Upper lobe of left lung (tissue), 6 donors: ENCODE data around the gene PRSS8. TPM values are rescaled to one million over a fixed set of nuclear protein-coding genes. Genes with fewer than 3 reads are reported as not detected.

Experiments used
- ATAC-seq, 2 donors: fragments of 200-7000 bp; cut with Tn5 transposase; one replicate each; pipeline ENCODE4 v1.9.1; 2022; ENCODE audit warnings: mild to moderate bottlenecking in 2 of 2, moderate library complexity in 2 of 2; ENCODE audit not compliant: low FRiP score in 2 of 2
- DNase-seq, 2 donors: peaks; one replicate each; pipeline ENCODE4 v3.0.0-alpha.2; 2019 to 2020
- H3K27ac ChIP-seq, 4 donors: fragments of 200-600 bp; sonication (generic); one replicate each; pipeline ENCODE4 v1.5.1; 2016 to 2019
- H3K27me3 ChIP-seq, 4 donors: fragments of 200-600 bp; sonication (generic); one replicate each; pipeline ENCODE4 v1.5.1; 2017 to 2019
- H3K36me3 ChIP-seq, 4 donors: fragments of 200-600 bp; sonication (generic); one replicate each; pipeline ENCODE4 v1.5.1; 2016 to 2019
- H3K4me1 ChIP-seq, 4 donors: fragments of 200-600 bp; sonication (generic); one replicate each; pipeline ENCODE4 v1.5.1; 2018 to 2019
- H3K4me3 ChIP-seq, 4 donors: fragments of 200-600 bp; sonication (generic); one replicate each; pipeline ENCODE4 v1.5.1; 2017 to 2019; ENCODE audit warnings: mild to moderate bottlenecking in 2 of 4, moderate library complexity in 1 of 4
- H3K9me3 ChIP-seq, 4 donors: fragments of 200-600 bp; sonication (generic); one replicate each; pipeline ENCODE4 v1.5.1; 2018 to 2019
- EP300 ChIP-seq, 4 donors: sonication (generic); formaldehyde crosslinking; IDR thresholded peaks; one replicate each; pipeline ENCODE4 v1.5.1; 2017; ENCODE audit warnings: antibody characterized with exemption in 4 of 4, control low read depth in 2 of 4
- POLR2A ChIP-seq, 4 donors: fragments of 450-650 bp; IDR thresholded peaks; one replicate each; pipeline ENCODE4 v1.5.1; 2016 to 2017; ENCODE audit warnings: antibody characterized with exemption in 4 of 4, mild to moderate bottlenecking in 2 of 4
- POLR2AphosphoS5 ChIP-seq, 2 donors: sonication (generic); formaldehyde crosslinking; IDR thresholded peaks; one replicate each; pipeline ENCODE4 v1.5.1; 2017; ENCODE audit warnings: antibody characterized with exemption in 2 of 2
- WGBS, 2 donors: methylation state at CpG; one replicate each; pipeline ENCODE4 v1.1.5; 2017 to 2018; 5-methylcytosine and 5-hydroxymethylcytosine counted together
- total RNA-seq, 6 donors: library from RNA; depleted of rRNA in 4 of 6; stranded (reverse); fragments of >200 nt in 4 of 6; gene quantifications; one replicate each; pipeline versions ENCODE4 v1.1.0 to v1.2.1, GENCODE V29; 2016 to 2021
- TF ChIP-seq, protein P1 (sequence below), 6 experiments: fragments of 450-650 bp in 4 of 6; fragments of 200-600 bp in 2 of 6; sonication (generic) in 2 of 6; IDR thresholded peaks; one replicate each; pipeline ENCODE4 v1.5.1; 2016 to 2019; ENCODE audit warnings: antibody characterized with exemption in 6 of 6
- donor health status: DM: no; HTN: no; CAD: no; lungs with moderate emphysema.
- donor health status: DM: no; HTN: yes; CAD: no; lungs with severe emphysema.

The PRSS8 gene
- total RNA-seq, 6 donors from 2014 or later = 59.7 to 155 (median 109) TPM

DNA sequence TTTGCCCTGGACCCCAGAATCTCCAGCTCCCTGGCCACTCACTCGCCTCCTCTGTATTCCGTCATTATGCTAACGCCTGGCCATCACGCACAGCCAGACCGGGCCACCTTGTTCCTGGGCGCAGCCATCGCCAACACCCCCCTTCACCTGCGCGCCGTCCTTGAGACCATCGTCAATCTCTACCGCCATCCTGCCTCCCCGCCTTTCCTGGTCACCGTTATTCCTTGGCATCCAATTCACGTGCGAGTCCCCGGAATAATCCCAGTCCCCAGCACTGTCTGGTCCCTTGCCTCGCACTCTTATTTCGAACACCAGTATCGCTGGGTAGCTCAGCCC is 41.5 kb downstream of the PRSS8 start:
- H3K27me3 ChIP-seq = no peaks in the 10 kb centered on the region
- peaks cover 0 to 22% (median 13%) of the 10 kb centered on the region in 4 donors for H3K36me3 ChIP-seq
- H3K4me1 ChIP-seq = peaks cover 13 to 31% (median 20%) of the 10 kb centered on the region in 4 donors
- no peak for DNase-seq
- ATAC-seq = peak in 1 of 2 donors; percentile 28
- no peak for TF ChIP-seq POLR2AphosphoS5 (IDR thresholded peaks at IDR 0.05)
- TF ChIP-seq POLR2A (IDR thresholded peaks at IDR 0.05) = no peak
- no peak for TF ChIP-seq EP300 (IDR thresholded peaks at IDR 0.05)
- TF ChIP-seq, protein P1, sequence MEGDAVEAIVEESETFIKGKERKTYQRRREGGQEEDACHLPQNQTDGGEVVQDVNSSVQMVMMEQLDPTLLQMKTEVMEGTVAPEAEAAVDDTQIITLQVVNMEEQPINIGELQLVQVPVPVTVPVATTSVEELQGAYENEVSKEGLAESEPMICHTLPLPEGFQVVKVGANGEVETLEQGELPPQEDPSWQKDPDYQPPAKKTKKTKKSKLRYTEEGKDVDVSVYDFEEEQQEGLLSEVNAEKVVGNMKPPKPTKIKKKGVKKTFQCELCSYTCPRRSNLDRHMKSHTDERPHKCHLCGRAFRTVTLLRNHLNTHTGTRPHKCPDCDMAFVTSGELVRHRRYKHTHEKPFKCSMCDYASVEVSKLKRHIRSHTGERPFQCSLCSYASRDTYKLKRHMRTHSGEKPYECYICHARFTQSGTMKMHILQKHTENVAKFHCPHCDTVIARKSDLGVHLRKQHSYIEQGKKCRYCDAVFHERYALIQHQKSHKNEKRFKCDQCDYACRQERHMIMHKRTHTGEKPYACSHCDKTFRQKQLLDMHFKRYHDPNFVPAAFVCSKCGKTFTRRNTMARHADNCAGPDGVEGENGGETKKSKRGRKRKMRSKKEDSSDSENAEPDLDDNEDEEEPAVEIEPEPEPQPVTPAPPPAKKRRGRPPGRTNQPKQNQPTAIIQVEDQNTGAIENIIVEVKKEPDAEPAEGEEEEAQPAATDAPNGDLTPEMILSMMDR (IDR thresholded peaks at IDR 0.05) = no peak
- H3K27ac ChIP-seq = peak overlapping the region; percentile 80 to 89 (median 84)
- 0 to 1% methylated on average over 14 to 19 of the region's 20 CpGs for WGBS, 2 donors
- H3K4me3 ChIP-seq = peak overlapping the region; percentile 45 to 88 (median 77)
- H3K9me3 ChIP-seq = no peaks in the 10 kb centered on the region

DNA sequence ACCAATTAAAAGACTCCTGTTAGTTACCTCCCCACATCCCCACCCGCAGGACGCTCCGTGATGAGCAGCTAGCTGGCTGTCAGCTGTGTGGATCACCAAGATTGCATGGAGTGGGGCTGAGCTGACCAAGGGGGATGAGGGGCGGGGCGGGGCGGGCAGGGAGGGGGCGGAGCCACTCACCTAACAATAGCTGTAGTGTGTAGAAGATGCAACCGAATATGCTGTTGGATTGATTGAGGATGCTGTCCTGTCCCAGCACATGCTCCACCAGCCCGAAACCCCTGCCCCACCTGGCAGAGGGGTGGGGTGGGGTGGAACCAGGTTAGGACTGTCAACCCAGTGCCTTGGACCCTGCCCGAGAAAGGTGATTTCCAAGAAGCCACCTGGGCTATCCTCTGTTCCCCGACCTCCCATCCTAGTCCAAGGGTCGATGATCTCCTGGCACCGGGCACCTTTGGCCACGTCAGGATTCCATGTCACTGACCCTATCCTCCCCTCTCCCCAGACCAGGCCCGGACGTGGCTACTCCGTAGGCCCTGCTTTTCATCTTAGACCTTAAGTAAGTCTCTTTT is 42.3 kb downstream of the PRSS8 start:
- ATAC-seq (no peak), DNase-seq (no peak)
- no peak for TF ChIP-seq POLR2A (IDR thresholded peaks at IDR 0.05)
- 55 to 63% methylated on average over 13 to 15 of the region's 17 CpGs for WGBS, 2 donors
- Histone ChIP-seq H3K27me3 (no peaks in the 10 kb centered on the region), H3K36me3 (peaks cover 0 to 23% (median 13%) of the 10 kb centered on the region in 4 donors), H3K27ac (no peak overlapping the region), H3K9me3 (no peaks in the 10 kb centered on the region), H3K4me1 (peaks cover 13 to 31% (median 20%) of the 10 kb centered on the region in 4 donors), H3K4me3 (peak overlapping the region in 3 of 4 donors; percentile 67 to 88 (median 87))

DNA sequence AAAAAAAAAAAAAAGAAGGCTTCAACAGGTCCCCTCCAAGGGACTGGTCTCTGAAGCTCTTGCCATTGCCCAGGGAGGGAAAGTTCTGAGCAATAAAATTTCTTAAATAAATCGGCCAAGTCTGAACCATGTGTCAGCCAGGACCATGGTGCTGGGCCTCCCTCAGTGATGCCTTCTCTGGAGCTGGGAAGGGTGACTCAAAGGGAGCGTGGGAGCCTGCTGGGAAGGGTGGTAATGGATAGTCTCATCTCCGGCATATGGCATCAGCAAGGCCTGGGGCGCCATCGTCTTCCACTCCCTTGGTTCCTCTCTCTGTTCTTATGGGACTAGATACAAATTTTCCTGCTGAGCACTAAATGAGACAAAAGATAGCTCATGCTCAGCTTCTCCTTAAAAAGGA is 43.2 kb downstream of the PRSS8 start:
- DNase-seq = no peak
- TF ChIP-seq, protein P1 (IDR thresholded peaks at IDR 0.05) = no peak
- TF ChIP-seq POLR2AphosphoS5 (IDR thresholded peaks at IDR 0.05) (no peak), POLR2A (IDR thresholded peaks at IDR 0.05) (no peak), EP300 (IDR thresholded peaks at IDR 0.05) (no peak)
- Histone ChIP-seq H3K9me3 (no peaks in the 10 kb centered on the region), H3K27ac (no peak overlapping the region), H3K4me3 (no peak overlapping the region), H3K36me3 (peaks cover 0 to 30% (median 14%) of the 10 kb centered on the region in 4 donors), H3K4me1 (peaks cover 13 to 31% (median 20%) of the 10 kb centered on the region in 4 donors), H3K27me3 (no peaks in the 10 kb centered on the region)
- WGBS, 2 donors = 90 to 93% methylated on average over 5 of the region's 5 CpGs
- no peak for ATAC-seq

DNA sequence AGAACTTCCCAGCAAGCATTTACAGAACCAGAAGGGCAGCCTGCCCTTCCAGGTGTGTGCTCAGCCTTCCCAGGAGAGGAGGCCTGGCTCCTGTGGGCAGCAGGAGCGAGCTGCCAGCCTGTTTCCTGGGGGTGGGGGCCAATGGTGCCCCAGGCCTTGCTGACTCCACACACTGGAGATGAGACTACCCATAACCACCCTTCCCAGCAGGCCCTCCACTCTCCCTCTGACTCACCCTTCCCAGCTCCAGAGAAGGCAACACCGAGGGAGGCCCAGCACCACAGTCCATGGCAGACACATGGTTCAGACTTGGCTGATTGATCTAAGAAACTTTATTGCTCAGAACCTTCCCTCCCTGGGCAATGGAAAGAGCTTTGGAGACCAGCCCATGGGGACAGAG is 45.0 kb downstream of the PRSS8 start:
- no peaks in the 10 kb centered on the region for H3K9me3 ChIP-seq
- 60 to 94% methylated on average over 1 to 2 of the region's 2 CpGs for WGBS, 2 donors
- no peak overlapping the region for H3K4me3 ChIP-seq
- H3K4me1 ChIP-seq = peaks cover 11 to 26% (median 19%) of the 10 kb centered on the region in 4 donors
- ATAC-seq (no peak), DNase-seq (no peak)
- TF ChIP-seq POLR2AphosphoS5 (IDR thresholded peaks at IDR 0.05) (no peak), EP300 (IDR thresholded peaks at IDR 0.05) (no peak), POLR2A (IDR thresholded peaks at IDR 0.05) (no peak)
- TF ChIP-seq, protein P1 (IDR thresholded peaks at IDR 0.05) = no peak
- no peak overlapping the region for H3K27ac ChIP-seq
- H3K27me3 ChIP-seq = no peaks in the 10 kb centered on the region
- peaks cover 0 to 48% (median 21%) of the 10 kb centered on the region in 4 donors for H3K36me3 ChIP-seq

DNA sequence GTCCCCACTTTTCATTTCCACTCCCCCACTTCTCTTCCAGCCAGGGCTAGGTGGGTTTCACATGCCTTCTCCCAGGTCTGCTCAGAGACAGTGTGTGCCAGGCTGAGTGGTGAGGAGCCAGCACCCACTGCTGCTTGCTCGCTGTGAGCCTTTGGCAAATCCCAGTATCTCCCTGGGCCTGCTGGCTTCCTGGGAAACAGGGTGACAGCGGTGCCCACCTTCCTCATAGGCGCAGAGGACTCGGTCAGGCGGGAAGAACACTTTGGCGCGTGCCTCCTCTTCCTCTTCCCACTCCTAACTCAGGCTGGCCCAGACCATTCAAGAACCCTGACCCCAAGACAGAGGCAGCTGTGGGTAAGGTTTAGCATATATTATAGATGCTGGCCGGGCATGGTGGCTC is 46.3 kb downstream of the PRSS8 start:
- no peaks in the 10 kb centered on the region for H3K27me3 ChIP-seq
- peaks cover 0 to 59% (median 25%) of the 10 kb centered on the region in 4 donors for H3K36me3 ChIP-seq
- ATAC-seq (no peak), DNase-seq (no peak)
- no peak for TF ChIP-seq POLR2AphosphoS5 (IDR thresholded peaks at IDR 0.05)
- no peak for TF ChIP-seq EP300 (IDR thresholded peaks at IDR 0.05)
- TF ChIP-seq, protein P1 (IDR thresholded peaks at IDR 0.05) = no peak
- no peak for TF ChIP-seq POLR2A (IDR thresholded peaks at IDR 0.05)
- no peak overlapping the region for H3K4me3 ChIP-seq
- no peak overlapping the region for H3K27ac ChIP-seq
- H3K9me3 ChIP-seq = no peaks in the 10 kb centered on the region
- WGBS, 2 donors = 96% methylated on average over 8 of the region's 8 CpGs
- H3K4me1 ChIP-seq = peaks cover 5 to 24% (median 13%) of the 10 kb centered on the region in 4 donors
